Astrocyte of the cerebellum (primary cell): ENCODE results near the gene CACTIN.

ENCODE experiments used
- DNase-seq: peaks from one replicate; pipeline ENCODE4 v3.0.0-alpha.2; 2011; ENCODE audit warnings: low read depth
- H3K4me3 ChIP-seq: 2 replicates; pipeline ENCODE4 v1.5.1; 2011; ENCODE audit warnings: mild to moderate bottlenecking, low read depth, low read length, moderate library complexity
- CTCF ChIP-seq: IDR thresholded peaks from 2 replicates; pipeline ENCODE4 v1.5.1; 2012; ENCODE audit warnings: low read length, low read depth, moderate library complexity, mild to moderate bottlenecking; ENCODE audit errors: missing control alignments
- in situ Hi-C: cut with HindIII; loops from 2 replicates; pipeline ENCODE4 v1.10.0; 2017; ENCODE audit warnings: low sequenced_read_pairs

Gene CACTIN

GRCh38 chr19:3622224-3622623 is 4.4 kb downstream of the CACTIN start:
- TF ChIP-seq CTCF: no peak
- DNase-seq: no peak
- in situ Hi-C loops: loop anchor here (5.0 kb wide), 2 partner anchors 45 to 85 kb away; partner anchors contain the start of gene TEKTIP1
- H3K4me3 ChIP-seq: no peak overlapping the region

- TF ChIP-seq CTCF: no peak
- in situ Hi-C loops: loop anchor here (5.0 kb wide), 2 partner anchors 44 to 84 kb away; partner anchors contain the start of gene TEKTIP1
- H3K4me3 ChIP-seq: no peak overlapping the region
- DNase-seq: no peak
Observed at GRCh38 chr19:3621689-3622088, 4.9 kb downstream of the CACTIN start.

- in situ Hi-C loops: loop anchor here (5.0 kb wide), 2 partner anchors 44 to 84 kb away; partner anchors contain the start of gene TEKTIP1
- no peak overlapping the region for H3K4me3 ChIP-seq
- TF ChIP-seq CTCF: no peak
- DNase-seq: no peak
Observed at GRCh38 chr19:3620817-3621547, 5.6 kb downstream of the CACTIN start.

DNA sequence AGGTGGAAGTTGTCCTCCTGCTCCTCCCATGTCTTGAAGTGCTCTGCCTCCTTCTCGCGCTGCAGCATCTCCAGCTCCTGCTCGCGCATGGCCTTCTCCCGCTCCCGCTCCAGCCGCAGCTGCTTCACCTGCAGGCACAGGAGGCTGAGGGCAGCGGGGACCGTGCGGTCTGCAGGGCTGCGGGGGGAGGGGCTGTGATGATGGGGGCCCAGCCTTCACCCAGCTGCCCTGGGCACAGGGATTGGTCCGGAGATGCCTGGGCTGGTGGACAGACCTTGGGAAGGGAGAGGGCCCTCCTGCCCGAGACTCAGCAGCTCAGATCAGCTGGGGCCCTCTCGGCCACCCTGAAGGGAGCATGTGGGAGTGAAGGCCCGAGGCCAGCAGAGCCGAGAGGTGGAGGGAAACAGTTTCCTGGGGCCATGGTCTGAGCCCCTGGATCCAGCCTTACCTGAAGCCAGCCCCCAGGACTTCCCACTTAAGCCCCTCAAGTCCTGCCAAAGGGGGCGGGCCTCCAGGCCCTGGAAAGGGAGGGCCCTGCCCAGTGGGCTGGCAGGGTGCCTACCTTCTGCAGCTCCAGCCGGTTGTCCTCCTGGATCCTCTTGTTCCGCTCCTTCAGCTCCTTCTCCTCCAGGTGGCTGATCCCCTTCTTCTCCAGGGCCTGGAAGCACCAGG is 6.3 kb downstream of the CACTIN start:
- TF ChIP-seq CTCF: no peak
- H3K4me3 ChIP-seq: no peak overlapping the region
- DNase-seq: no peak
- in situ Hi-C loops: loop anchor here (5.0 kb wide), 2 partner anchors 43 to 83 kb away; partner anchors contain the start of gene TEKTIP1

DNA sequence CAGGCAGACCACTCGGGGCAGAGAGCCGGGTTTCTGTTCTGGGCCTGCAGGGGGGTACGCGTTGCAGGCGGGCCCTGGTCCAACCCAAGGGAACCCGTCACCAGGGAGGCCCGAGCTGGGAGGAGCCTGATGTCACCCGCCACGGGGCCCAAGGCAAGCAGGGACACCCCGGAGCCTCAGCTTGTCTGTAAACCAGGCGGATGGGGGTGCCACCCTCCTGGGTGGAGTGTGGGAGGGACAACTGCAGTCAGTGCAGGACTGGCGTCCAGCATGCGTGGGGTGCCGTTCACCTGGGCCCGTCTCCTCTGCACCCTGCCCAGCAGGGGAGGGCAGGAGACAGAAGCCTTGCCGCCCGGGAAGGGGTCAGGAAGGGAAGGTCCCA is 7.0 kb downstream of the CACTIN start:
- H3K4me3 ChIP-seq: no peak overlapping the region
- no peak for TF ChIP-seq CTCF
- no peak for DNase-seq
- in situ Hi-C loops: loop anchor here (5.0 kb wide), 2 partner anchors 42 to 82 kb away; partner anchors contain the start of gene TEKTIP1

- in situ Hi-C loops: no loop called here
- no peak for TF ChIP-seq CTCF
- H3K4me3 ChIP-seq: no peak overlapping the region
Observed at GRCh38 chr19:3618811-3619630, 7.6 kb downstream of the CACTIN start.

More at GRCh38 chr19:3618811-3619630, 7.6 kb downstream of the CACTIN start:
- DNase-seq: no peak
